DND-41 (cell line): Measurements from ENCODE around the gene ZNF892.

Source experiments
- CTCF ChIP-seq: IDR thresholded peaks from 2 replicates; pipeline ENCODE4 v1.5.1; 2012; ENCODE audit warnings: borderline replicate concordance, low read length, moderate library complexity, mild to moderate bottlenecking; ENCODE audit not compliant: poor library complexity, severe bottlenecking; ENCODE audit errors: extremely low read depth
- EZH2 ChIP-seq: IDR thresholded peaks from 3 replicates; pipeline ENCODE4 v1.6.1; 2012; ENCODE audit warnings: borderline replicate concordance, low read depth, mild to moderate bottlenecking, moderate library complexity, low read length, inconsistent platforms; ENCODE audit not compliant: severe bottlenecking

GRCh38 chr2:95185973-95186372, 21.3 kb upstream of the ZNF892 start:
- TF ChIP-seq CTCF (no peak), EZH2 (no peak)
